HG02798 (cell line): ENCODE measurements around the gene CIDEA.
"Not testable (repeated sequence)": the region's sequence is repeated elsewhere in the genome, so short reads cannot be mapped to it uniquely, and the experiment has no call there.

Experiments
- ATAC-seq: cut with Tn5 transposase; IDR thresholded peaks from one replicate; pipeline ENCODE4 v1.9.1; 2021; ENCODE audit warnings: mild to moderate bottlenecking; ENCODE audit not compliant: unreplicated experiment, poor library complexity

The CIDEA gene, protein sequence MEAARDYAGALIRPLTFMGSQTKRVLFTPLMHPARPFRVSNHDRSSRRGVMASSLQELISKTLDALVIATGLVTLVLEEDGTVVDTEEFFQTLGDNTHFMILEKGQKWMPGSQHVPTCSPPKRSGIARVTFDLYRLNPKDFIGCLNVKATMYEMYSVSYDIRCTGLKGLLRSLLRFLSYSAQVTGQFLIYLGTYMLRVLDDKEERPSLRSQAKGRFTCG

DNA sequence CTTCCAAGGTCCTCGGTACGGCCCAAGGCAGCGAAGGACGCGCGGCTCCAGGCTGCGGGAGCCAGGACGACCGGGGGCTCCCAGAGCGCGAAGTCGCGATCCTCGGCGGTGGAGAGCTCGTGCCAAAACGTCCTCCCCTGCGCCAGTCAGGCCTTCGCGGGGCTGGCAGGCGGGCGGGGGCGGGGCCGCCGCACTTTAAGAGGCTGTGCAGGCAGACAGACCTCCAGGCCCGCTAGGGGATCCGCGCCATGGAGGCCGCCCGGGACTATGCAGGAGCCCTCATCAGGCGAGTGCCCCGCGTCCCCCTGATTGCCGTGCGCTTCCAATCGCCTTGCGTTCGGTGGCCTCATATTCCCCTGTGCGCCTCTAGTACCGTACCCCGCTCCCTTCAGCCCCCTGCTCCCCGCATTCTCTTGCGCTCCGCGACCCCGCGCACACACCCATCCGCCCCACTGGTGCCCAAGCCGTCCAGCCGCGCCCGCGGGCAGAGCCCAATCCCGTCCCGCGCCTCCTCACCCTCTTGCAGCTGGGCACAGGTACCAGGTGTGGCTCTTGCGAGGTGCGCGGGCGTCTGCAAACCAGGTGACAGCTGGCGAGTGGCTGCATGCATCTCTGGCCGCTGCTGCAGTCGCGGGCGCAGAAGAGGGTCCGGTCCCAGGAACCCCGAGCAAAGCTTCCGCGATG, at the start of gene CIDEA:
CIDEA (plus strand) TSS at position 226 of the 684 bp plus-strand sequence; CDS start at position 249, 23 bp downstream.
- ATAC-seq = no peak

DNA sequence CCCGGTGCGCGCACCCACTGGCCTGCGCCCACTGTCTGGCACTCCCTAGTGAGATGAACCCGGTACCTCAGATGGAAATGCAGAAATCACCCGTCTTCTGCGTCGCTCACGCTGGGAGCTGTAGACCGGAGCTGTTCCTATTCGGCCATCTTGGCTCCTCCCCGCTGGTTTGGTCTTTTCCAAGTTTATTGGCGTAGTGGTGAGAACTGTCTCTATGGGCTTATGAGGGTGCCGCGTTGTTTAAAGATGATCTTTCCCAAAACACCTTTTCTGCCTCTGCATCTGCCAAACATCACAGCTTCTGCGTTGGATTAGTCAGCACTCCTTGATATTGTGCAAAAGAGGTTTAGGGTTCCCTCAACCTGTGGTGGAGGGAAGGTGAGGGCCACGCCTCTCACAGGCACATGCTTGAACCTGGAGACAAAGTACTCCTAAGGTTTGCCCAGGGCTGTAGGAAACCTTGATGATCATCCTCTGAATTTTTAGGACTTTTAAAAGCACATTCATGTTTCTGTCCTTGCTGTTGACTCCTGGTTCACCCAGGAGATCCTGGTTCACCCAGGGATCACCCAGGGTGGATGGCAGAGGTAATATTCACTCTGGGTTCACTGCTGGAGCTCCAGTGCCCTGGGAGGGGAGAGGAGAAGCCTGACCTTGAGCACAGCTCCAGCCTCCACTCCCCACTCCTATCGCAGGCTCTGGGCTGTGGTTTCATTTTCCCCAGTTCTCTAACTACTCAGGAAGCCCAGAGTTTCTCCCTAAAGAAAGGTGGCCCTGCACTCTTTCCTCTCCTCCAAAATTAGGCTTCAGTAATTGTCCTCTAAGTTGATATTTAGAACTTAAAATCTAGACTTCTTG, 45.6 kb upstream of the CIDEA start:
- not testable (repeated sequence) for ATAC-seq

DNA sequence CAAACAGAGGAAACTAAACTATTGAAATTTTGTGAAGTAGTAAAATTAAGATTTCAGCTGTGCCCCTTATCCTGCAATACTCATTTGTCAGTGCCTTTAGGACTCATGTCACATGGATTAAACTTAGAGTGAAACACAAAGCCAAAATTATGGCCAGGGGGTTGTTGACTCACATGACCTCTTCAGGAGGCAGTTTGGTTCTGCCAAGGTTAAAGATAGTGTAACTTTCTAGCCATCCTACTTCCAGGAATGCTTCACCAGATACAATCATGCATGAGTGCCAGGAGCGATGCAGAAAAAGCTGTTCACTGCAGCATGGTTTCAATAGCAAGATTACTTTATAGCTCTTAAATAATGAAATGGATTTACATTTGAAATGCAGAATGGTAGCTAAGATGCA, 41.9 kb upstream of the CIDEA start:
- ATAC-seq = not testable (repeated sequence)

GRCh38 chr18:12214296-12215005, 39.7 kb upstream of the CIDEA start:
- ATAC-seq = not testable (repeated sequence)

DNA sequence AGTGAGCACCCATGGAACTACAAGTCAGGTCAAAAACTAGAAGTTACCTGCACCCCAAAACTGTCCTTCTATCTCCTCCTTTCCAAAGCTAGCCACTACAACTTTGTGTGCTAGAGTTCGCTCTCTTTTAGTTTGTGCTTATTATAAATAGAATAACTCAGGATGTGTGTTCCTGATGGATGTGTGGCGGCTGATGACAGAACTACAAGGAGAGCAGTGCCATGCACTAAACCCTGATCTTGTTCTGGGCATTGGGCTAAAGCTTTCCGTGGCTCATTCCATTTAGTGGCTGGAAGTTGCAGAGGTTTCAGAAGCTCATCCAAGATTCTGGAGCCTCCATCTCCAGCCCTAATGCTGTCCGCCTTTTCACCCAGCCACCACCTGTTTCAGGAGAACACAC, 37.7 kb upstream of the CIDEA start:
- ATAC-seq = not testable (repeated sequence)

- ATAC-seq = not testable (repeated sequence)
Measured at GRCh38 chr18:12218603-12219002, 35.6 kb upstream of the CIDEA start.

DNA sequence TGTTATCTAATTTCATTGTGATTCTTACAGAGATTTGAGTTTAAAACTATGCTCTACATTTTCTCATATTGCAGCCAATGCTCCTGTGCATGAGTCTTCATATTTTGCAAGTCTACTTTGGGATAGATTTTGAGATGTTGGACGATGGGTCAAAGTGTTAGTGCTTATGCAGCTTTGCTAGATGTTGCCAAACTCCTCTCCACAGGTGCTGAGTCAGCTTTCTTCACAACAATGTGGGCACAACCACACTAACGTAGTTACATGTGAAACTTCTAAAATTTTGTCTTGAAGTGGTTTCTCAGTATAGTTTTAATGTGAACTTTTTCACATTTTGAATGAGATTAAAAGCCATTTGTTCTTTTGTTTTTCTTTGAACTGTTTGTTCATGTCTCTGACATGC, 32.1 kb upstream of the CIDEA start:
- not testable (repeated sequence) for ATAC-seq

- not testable (repeated sequence) for ATAC-seq
Measured at GRCh38 chr18:12223326-12223725, 30.8 kb upstream of the CIDEA start.

GRCh38 chr18:12226807-12227206, 27.4 kb upstream of the CIDEA start:
- ATAC-seq = not testable (repeated sequence)

GRCh38 chr18:12227399-12228186, 26.6 kb upstream of the CIDEA start:
- not testable (repeated sequence) for ATAC-seq

- ATAC-seq = not testable (repeated sequence)
Measured at GRCh38 chr18:12228308-12228707, 25.9 kb upstream of the CIDEA start.

GRCh38 chr18:12230561-12230960, 23.6 kb upstream of the CIDEA start:
- ATAC-seq = not testable (repeated sequence)

DNA sequence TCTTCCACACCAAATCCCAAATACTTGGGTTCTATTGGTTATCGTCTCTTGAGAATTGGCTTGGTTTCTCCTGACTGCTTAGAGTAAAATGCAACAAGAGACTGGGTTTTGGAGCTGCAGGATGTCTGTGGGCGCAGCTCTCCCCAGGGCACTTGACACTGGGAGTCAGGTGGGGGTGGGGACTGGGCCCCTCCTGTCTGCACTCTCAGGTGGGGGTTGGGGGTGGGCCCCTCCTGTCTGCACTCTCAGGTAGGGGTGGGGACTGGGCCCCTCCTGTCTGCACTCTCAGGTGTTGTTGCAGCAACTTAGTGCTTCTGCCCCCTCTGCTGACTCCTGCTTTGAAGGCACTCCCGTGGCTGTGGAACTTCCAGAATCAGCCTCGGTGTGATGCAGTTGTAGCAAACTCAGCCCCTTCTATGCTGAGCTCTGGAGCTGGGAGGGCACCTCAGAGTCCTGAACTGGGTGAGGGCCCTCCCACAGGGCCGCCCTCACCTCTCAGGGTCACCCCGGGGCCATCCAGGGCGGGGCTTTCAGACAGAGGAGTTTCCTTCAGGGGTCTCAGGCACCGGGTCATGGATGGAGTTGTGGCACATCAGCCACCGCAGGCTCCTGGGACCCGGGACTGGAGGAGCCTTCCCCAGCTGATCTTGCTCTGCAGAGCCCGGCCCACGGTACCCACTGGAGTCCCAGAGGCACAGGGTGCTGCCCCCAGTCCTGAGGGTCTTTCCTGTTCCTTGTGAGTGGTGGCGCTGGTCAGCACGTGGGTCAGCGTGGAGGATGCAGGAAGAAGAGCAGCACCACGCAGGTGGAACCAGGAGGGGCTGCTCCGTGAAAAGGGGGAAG, 22.9 kb upstream of the CIDEA start:
- no peak for ATAC-seq

DNA sequence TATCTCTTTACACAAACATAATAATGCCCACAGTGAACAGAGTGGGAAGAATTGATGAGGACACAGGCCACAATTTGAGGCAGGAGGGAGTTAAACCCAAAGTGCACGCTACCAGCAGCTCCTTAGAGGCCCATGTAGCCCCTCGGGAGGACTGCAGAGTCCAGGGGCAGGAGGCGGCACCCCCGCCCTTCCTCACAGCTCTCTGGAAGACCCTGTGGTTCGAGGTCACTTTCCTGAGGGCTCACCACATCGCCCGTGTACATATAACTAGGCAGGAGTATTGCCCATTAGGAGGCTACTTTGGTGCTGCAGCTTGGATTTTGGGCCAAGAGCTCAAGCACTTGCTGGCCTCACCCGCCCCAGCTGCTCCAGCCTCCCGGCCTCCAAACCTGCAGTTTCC, 22.2 kb upstream of the CIDEA start:
- no peak for ATAC-seq

DNA sequence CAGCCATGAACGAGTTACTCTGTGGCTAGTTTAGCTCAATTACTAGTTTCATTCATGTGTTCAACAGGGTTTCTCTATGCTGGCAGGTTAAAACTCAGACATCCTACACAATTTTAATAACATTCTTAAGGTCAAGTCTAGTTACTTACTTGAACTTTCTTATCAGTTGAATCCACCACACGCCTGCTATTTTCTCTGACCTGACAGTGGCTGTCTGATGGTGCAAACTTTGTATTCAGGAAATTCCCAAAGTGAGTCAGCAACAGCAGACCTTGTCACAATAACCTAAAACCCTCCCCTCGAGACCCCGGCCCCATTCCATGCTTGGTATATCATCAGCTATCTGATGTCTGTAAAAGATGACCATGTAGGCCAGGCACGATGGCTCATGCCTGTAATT, 20.8 kb upstream of the CIDEA start:
- ATAC-seq = no peak

DNA sequence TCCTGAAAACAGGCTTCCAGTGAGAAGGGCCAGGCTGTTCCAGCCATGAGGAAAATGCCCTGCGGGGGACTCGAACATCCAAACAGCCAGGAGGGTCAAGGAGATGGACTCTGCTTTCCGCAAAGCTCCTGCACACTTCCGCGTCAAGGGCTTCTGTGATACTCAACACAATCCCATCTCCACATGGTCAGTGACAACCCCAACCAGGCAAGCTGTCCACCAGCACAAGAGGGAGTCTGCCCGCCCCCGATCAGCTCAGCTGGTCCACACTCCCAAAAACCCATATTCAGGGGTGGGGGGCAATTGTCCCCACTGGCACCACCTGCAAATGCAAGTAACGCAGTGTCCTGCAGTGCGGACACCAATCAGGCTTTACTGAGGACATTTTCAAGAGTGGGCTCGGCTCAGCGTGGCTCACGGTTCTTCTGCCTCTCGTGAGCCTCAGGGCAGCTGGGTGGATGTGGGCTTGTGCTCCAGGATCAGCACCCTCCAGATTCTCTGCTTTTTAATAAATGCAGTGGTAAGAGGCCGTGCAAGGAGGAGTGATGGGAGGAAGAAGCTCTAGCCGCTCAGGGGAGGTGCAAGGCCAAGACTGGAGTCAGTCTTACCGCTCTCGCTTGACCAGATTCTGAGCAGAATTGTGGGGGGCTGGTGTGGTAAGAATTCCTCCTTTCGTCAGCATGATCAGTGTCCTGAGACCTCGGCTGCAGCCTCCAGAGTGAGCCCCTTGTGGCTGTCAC, 19.5 kb upstream of the CIDEA start:
- ATAC-seq = no peak

GRCh38 chr18:12236141-12236540, 18.0 kb upstream of the CIDEA start:
- no peak for ATAC-seq
